ENCODE data around the gene GALNT2.

Gene GALNT2

DNA sequence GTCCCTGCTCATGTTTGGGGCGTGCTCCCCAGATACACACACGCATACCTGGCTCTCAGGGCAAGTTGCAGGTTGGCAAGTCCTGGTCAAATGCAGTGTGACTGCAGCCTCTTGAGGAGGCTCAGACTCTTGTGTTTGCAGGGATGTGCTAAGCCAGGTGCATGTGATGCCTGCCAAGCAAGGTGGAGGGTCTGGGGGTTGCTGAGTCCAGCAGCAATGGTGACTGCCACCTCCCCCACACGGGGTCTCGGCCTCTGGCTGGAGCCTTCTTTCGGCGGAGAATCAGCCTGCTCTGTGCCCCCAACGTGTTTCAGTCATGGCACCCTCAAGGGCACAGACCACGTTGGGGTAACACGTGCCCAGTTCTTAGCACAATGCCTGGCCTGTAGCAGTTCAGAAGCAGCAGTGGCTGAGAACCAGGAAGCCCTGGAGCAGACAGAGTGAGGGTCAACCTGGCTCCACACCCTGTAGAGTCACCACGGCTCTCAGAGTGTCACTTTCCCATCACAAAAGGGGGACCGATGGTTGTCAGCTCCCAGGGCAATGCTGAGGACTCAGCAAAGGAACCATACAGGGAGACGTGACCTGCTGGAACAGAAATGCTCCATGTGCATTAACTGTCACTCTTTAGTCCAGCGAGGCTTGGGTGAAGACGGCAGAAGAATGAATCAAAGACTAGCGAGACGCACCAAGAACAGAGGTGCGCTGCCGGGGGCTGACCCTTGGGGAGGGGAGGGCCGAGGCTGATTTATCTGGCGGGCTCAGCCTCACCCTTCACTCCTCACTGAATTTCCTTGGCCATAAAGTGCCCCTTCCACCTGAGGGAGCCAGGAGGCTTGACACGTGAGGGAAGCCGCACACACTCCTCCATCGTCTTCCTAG, 250.1 kb downstream of the GALNT2 start:
- no peak overlapping the region for H3K9ac ChIP-seq (ENCODE audit: insufficient read length)

GRCh38 chr1:230317823-230318819, 251.1 kb downstream of the GALNT2 start:
- no peaks in the 10 kb centered on the region for H3K36me3 ChIP-seq (ENCODE audit: insufficient read depth, low read length)

More for the DNA sequence above, 250.1 kb downstream of the GALNT2 start:
- Histone ChIP-seq H3K4me3 (no peak overlapping the region), H3K36me3 (ENCODE audit: insufficient read depth, low read length) (no peaks in the 10 kb centered on the region), H3K27ac (no peak overlapping the region), H3K9me3 (ENCODE audit: low read depth, low read length) (no peaks in the 10 kb centered on the region)
- DNase-seq (ENCODE audit: low read depth, low spot score) = no peak
- TF ChIP-seq EZH2 (IDR thresholded peaks at IDR 0.05) (no peak), POLR2AphosphoS5 (IDR thresholded peaks at IDR 0.05; ENCODE audit: borderline replicate concordance, low read depth, low read length) (no peak), FOXP2 (optimal IDR thresholded peaks at IDR 0.05; ENCODE audit: control extremely low read depth, extremely low read length, insufficient read depth) (no peak)

GRCh38 chr1:230319014-230319747, 252.1 kb downstream of the GALNT2 start:
- no peak for DNase-seq (ENCODE audit: low read depth, low spot score)
- TF ChIP-seq EZH2 (IDR thresholded peaks at IDR 0.05) (no peak), FOXP2 (optimal IDR thresholded peaks at IDR 0.05; ENCODE audit: control extremely low read depth, extremely low read length, insufficient read depth) (no peak), POLR2AphosphoS5 (IDR thresholded peaks at IDR 0.05; ENCODE audit: borderline replicate concordance, low read depth, low read length) (no peak)
- no peak overlapping the region for H3K4me3 ChIP-seq
- no peaks in the 10 kb centered on the region for H3K36me3 ChIP-seq (ENCODE audit: insufficient read depth, low read length)
- no peak overlapping the region for H3K27ac ChIP-seq
- no peaks in the 10 kb centered on the region for H3K9me3 ChIP-seq (ENCODE audit: low read depth, low read length)
- H3K9ac ChIP-seq (ENCODE audit: insufficient read length) = no peak overlapping the region

More at GRCh38 chr1:230317823-230318819, 251.1 kb downstream of the GALNT2 start:
- no peak for DNase-seq (ENCODE audit: low read depth, low spot score)
- no peak overlapping the region for H3K27ac ChIP-seq
- H3K4me3 ChIP-seq = no peak overlapping the region
- no peaks in the 10 kb centered on the region for H3K9me3 ChIP-seq (ENCODE audit: low read depth, low read length)
- H3K9ac ChIP-seq (ENCODE audit: insufficient read length) = no peak overlapping the region
- TF ChIP-seq POLR2AphosphoS5 (IDR thresholded peaks at IDR 0.05; ENCODE audit: borderline replicate concordance, low read depth, low read length) = no peak
- TF ChIP-seq FOXP2 (optimal IDR thresholded peaks at IDR 0.05; ENCODE audit: control extremely low read depth, extremely low read length, insufficient read depth) = no peak
- no peak for TF ChIP-seq EZH2 (IDR thresholded peaks at IDR 0.05)

- no peaks in the 10 kb centered on the region for H3K36me3 ChIP-seq (ENCODE audit: insufficient read depth, low read length)
- no peak overlapping the region for H3K27ac ChIP-seq
- no peak for DNase-seq (ENCODE audit: low read depth, low spot score)
- no peak overlapping the region for H3K4me3 ChIP-seq
- H3K9me3 ChIP-seq (ENCODE audit: low read depth, low read length) = no peaks in the 10 kb centered on the region
- H3K9ac ChIP-seq (ENCODE audit: insufficient read length) = no peak overlapping the region
- TF ChIP-seq EZH2 (IDR thresholded peaks at IDR 0.05) (no peak), FOXP2 (optimal IDR thresholded peaks at IDR 0.05; ENCODE audit: control extremely low read depth, extremely low read length, insufficient read depth) (no peak), POLR2AphosphoS5 (IDR thresholded peaks at IDR 0.05; ENCODE audit: borderline replicate concordance, low read depth, low read length) (no peak)
Observed at GRCh38 chr1:230320804-230321203, 253.8 kb downstream of the GALNT2 start.

GRCh38 chr1:230321341-230321740, 254.3 kb downstream of the GALNT2 start:
- no peak overlapping the region for H3K9ac ChIP-seq (ENCODE audit: insufficient read length)
- H3K36me3 ChIP-seq (ENCODE audit: insufficient read depth, low read length) = no peaks in the 10 kb centered on the region
- no peak for DNase-seq (ENCODE audit: low read depth, low spot score)
- no peak overlapping the region for H3K4me3 ChIP-seq
- H3K27ac ChIP-seq = no peak overlapping the region
- TF ChIP-seq EZH2 (IDR thresholded peaks at IDR 0.05) (no peak), POLR2AphosphoS5 (IDR thresholded peaks at IDR 0.05; ENCODE audit: borderline replicate concordance, low read depth, low read length) (no peak), FOXP2 (optimal IDR thresholded peaks at IDR 0.05; ENCODE audit: control extremely low read depth, extremely low read length, insufficient read depth) (no peak)
- H3K9me3 ChIP-seq (ENCODE audit: low read depth, low read length) = no peaks in the 10 kb centered on the region

DNA sequence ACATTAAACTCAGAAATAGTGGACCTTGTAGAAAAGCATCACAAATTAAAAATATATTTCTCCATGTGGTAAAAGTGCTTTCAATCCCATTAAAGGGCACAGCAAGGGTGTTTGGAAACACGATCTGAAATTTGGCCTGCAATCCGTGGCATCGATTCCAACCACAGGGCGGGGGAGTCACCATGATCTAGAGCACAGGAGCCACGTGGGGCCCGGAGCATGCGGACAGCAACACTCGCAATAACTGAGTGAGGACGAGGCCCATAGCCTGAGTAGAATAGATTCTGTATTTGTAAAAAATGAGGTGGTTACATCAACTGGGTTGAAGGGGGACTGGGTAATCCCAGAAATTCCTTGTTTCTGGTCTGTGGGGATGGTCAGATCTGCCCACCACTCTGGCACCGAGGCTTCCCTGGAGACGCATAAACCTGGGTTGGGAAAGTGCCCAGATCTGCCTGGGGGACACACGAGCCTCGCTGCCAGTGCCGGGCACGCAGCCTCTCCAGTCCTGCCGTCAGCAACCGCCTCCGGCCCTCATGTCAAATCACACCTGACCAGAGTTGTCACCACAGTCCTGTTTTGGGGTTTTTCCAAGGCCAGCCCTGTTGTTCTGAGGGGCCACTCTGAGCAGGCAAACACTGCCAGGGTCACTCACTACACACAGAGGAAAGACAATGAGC, 254.8 kb downstream of the GALNT2 start:
- Histone ChIP-seq H3K27ac (no peak overlapping the region), H3K9ac (ENCODE audit: insufficient read length) (no peak overlapping the region), H3K9me3 (ENCODE audit: low read depth, low read length) (no peaks in the 10 kb centered on the region), H3K36me3 (ENCODE audit: insufficient read depth, low read length) (no peaks in the 10 kb centered on the region), H3K4me3 (no peak overlapping the region)
- DNase-seq (ENCODE audit: low read depth, low spot score) = no peak
- TF ChIP-seq FOXP2 (optimal IDR thresholded peaks at IDR 0.05; ENCODE audit: control extremely low read depth, extremely low read length, insufficient read depth) (no peak), EZH2 (IDR thresholded peaks at IDR 0.05) (no peak), POLR2AphosphoS5 (IDR thresholded peaks at IDR 0.05; ENCODE audit: borderline replicate concordance, low read depth, low read length) (no peak)

GRCh38 chr1:230322421-230322756, 255.4 kb downstream of the GALNT2 start:
- Histone ChIP-seq H3K4me3 (no peak overlapping the region), H3K9me3 (ENCODE audit: low read depth, low read length) (no peaks in the 10 kb centered on the region), H3K27ac (no peak overlapping the region), H3K9ac (ENCODE audit: insufficient read length) (no peak overlapping the region), H3K36me3 (ENCODE audit: insufficient read depth, low read length) (no peaks in the 10 kb centered on the region)
- TF ChIP-seq POLR2AphosphoS5 (IDR thresholded peaks at IDR 0.05; ENCODE audit: borderline replicate concordance, low read depth, low read length) (no peak), EZH2 (IDR thresholded peaks at IDR 0.05) (no peak), FOXP2 (optimal IDR thresholded peaks at IDR 0.05; ENCODE audit: control extremely low read depth, extremely low read length, insufficient read depth) (no peak)
- no peak for DNase-seq (ENCODE audit: low read depth, low spot score)
